ENCODE measurements around the gene WIPI1.
"Not testable (repeated sequence)": the region's sequence is repeated elsewhere in the genome, so short reads cannot be mapped to it uniquely, and the experiment has no call there.

WIPI1 gene

GRCh38 chr17:68425979-68426378 is 31.3 kb downstream of the WIPI1 start:
- peaks cover 97% of the 10 kb centered on the region for H3K36me3 Mint-ChIP-seq (ENCODE audit: low read depth)
- no peak overlapping the region for H3K27ac Mint-ChIP-seq
- H3K27me3 Mint-ChIP-seq, result no peaks in the 10 kb centered on the region
- no peaks in the 10 kb centered on the region for H3K9me3 Mint-ChIP-seq
- H3K4me3 Mint-ChIP-seq, result no peak overlapping the region
- intact Hi-C loops (cut with micrococcal nuclease), result no loop called here
- H3K4me1 Mint-ChIP-seq (ENCODE audit: low read depth), result no peaks in the 10 kb centered on the region

DNA sequence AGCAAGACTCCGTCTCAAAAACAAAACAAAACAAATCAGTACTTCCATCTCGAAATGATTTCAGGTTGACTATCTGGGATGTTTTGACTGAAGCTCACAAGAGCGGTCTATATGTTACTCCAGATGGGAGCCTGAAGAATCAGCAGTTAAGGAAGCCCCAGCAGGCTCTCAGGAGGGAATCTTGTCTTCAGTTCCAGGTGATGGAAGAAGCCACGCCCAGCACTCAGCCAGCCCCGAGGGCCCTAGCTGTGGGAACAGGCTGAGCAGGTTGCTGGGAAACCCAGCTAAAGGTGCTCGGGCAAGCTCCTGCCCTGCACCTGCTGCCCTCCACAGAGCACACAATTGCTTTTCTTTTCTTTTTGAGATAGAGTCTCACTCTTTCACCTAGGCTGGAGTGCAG is 32.4 kb downstream of the WIPI1 start:
- Mint-ChIP-seq H3K27ac (no peak overlapping the region), H3K36me3 (ENCODE audit: low read depth) (peaks cover 97% of the 10 kb centered on the region), H3K4me3 (no peak overlapping the region), H3K4me1 (ENCODE audit: low read depth) (no peaks in the 10 kb centered on the region), H3K9me3 (no peaks in the 10 kb centered on the region), H3K27me3 (no peaks in the 10 kb centered on the region)
- intact Hi-C loops (cut with micrococcal nuclease), result no loop called here

- Mint-ChIP-seq H3K36me3 (ENCODE audit: low read depth) (peaks cover 97% of the 10 kb centered on the region), H3K4me3 (no peak overlapping the region), H3K9me3 (no peaks in the 10 kb centered on the region), H3K4me1 (ENCODE audit: low read depth) (no peaks in the 10 kb centered on the region), H3K27me3 (no peaks in the 10 kb centered on the region), H3K27ac (no peak overlapping the region)
- intact Hi-C loops (cut with micrococcal nuclease), result no loop called here
Measured at GRCh38 chr17:68424203-68424602, 33.1 kb downstream of the WIPI1 start.

- Mint-ChIP-seq H3K4me3 (no peak overlapping the region), H3K4me1 (ENCODE audit: low read depth) (no peaks in the 10 kb centered on the region), H3K27me3 (no peaks in the 10 kb centered on the region), H3K36me3 (ENCODE audit: low read depth) (peaks cover 90% of the 10 kb centered on the region), H3K9me3 (no peaks in the 10 kb centered on the region), H3K27ac (no peak overlapping the region)
- intact Hi-C loops (cut with micrococcal nuclease), result no loop called here
Measured at GRCh38 chr17:68423251-68423650, 34.0 kb downstream of the WIPI1 start.

- no peak overlapping the region for H3K4me3 Mint-ChIP-seq
- intact Hi-C loops (cut with micrococcal nuclease), result no loop called here
Measured at GRCh38 chr17:68422821-68423220, 34.5 kb downstream of the WIPI1 start.

DNA sequence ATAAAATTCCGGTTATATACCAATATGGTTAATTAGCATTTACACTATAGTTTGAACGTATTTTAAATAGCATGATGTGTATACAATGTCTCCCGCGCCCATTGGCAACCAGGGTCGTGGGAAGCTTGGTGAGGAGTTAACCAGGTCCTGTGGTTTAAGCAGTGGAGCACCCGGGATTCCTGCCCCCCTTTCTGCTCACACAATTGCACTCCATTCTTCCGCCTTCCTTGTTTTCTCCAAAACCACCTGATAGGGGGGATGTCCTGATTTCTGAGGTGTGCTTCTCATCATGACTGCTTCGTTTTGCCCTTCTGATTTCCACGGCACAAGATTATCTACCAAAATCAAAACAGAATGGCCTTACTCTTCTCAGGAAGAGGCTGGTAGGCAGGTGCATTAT is 35.8 kb downstream of the WIPI1 start:
- no peaks in the 10 kb centered on the region for H3K27me3 Mint-ChIP-seq
- no peaks in the 10 kb centered on the region for H3K4me1 Mint-ChIP-seq (ENCODE audit: low read depth)
- intact Hi-C loops (cut with micrococcal nuclease), result no loop called here
- H3K36me3 Mint-ChIP-seq (ENCODE audit: low read depth), result peaks cover 78% of the 10 kb centered on the region
- H3K4me3 Mint-ChIP-seq, result no peak overlapping the region
- no peak overlapping the region for H3K27ac Mint-ChIP-seq
- peaks cover 6% of the 10 kb centered on the region for H3K9me3 Mint-ChIP-seq

More at GRCh38 chr17:68422821-68423220, 34.5 kb downstream of the WIPI1 start:
- Mint-ChIP-seq H3K27me3 (no peaks in the 10 kb centered on the region), H3K4me1 (ENCODE audit: low read depth) (no peaks in the 10 kb centered on the region), H3K9me3 (no peaks in the 10 kb centered on the region), H3K36me3 (ENCODE audit: low read depth) (peaks cover 86% of the 10 kb centered on the region), H3K27ac (no peak overlapping the region)

DNA sequence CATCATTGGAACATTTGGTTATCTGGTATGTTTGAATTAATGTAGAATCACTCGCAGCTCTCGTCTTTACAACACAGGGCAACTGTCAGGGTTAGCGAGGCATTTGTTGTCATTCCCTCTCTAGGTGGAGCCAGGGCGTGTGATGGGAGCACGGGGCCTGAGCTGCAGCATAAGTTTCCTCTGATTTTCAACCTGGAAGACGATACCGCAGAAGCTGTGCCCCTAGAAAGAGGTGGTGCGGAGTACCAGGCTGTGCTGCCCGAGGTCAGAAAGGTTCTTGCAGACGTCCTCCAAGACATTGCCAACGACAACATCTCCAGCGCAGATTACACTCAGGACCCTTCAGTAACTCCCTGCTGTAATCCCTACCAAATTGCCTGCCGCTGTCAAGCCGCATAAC is 37.2 kb downstream of the WIPI1 start:
- no peak overlapping the region for H3K27ac Mint-ChIP-seq
- H3K36me3 Mint-ChIP-seq (ENCODE audit: low read depth), result peaks cover 70% of the 10 kb centered on the region
- H3K27me3 Mint-ChIP-seq, result no peaks in the 10 kb centered on the region
- H3K4me3 Mint-ChIP-seq, result no peak overlapping the region
- H3K4me1 Mint-ChIP-seq (ENCODE audit: low read depth), result peaks cover 1% of the 10 kb centered on the region
- intact Hi-C loops (cut with micrococcal nuclease), result no loop called here
- H3K9me3 Mint-ChIP-seq, result peaks cover 12% of the 10 kb centered on the region

DNA sequence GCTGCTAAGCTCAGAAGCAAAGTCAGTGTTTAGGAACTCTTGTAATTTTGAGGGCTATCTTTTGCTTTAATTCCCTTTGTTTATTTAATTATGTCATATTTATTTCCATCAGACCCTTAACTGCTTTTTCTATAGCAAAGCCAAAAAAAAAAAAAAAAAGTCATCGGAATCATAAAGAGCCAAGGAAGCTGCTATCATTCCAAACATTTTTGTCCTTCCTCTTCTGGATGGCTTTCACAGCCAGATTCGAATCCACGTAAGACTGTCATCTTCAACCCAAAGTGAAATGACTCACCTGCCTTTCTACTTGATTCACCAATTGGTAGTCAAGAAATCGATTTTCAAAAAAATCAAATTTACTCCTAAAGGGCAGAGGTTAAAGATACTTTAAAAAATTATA is 38.4 kb downstream of the WIPI1 start:
- H3K27ac Mint-ChIP-seq, result no peak overlapping the region
- H3K4me1 Mint-ChIP-seq (ENCODE audit: low read depth), result peaks cover 13% of the 10 kb centered on the region
- no peaks in the 10 kb centered on the region for H3K27me3 Mint-ChIP-seq
- H3K9me3 Mint-ChIP-seq, result peaks cover 12% of the 10 kb centered on the region
- H3K36me3 Mint-ChIP-seq (ENCODE audit: low read depth), result peaks cover 58% of the 10 kb centered on the region
- intact Hi-C loops (cut with micrococcal nuclease), result no loop called here
- H3K4me3 Mint-ChIP-seq, result no peak overlapping the region

- Mint-ChIP-seq H3K36me3 (ENCODE audit: low read depth) (peaks cover 45% of the 10 kb centered on the region), H3K4me3 (no peak overlapping the region), H3K4me1 (ENCODE audit: low read depth) (peaks cover 15% of the 10 kb centered on the region), H3K9me3 (peaks cover 12% of the 10 kb centered on the region), H3K27me3 (no peaks in the 10 kb centered on the region), H3K27ac (no peak overlapping the region)
- intact Hi-C loops (cut with micrococcal nuclease), result no loop called here
Measured at GRCh38 chr17:68417317-68417716, 40.0 kb downstream of the WIPI1 start.

DNA sequence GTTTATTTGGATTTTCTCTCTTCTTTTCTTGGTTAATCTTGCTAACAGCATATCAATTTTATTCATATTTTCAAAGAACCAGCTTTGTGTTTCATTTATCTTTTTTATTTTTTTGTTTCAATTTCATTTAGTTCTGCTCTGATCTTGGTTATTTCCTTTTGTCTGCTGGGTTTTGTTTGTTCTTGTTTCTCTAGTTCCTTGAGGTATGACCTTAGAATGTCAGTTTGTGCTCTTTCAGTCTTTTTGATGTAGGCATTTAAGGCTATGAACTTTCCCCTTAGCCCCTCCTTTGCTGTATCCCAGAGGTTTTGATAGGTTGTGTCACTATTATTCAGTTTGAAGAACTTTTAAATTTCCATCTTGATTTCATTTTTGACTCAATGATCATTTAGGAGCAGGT is 42.4 kb downstream of the WIPI1 start:
- H3K27me3 Mint-ChIP-seq; H3K27ac Mint-ChIP-seq; intact Hi-C loops (cut with micrococcal nuclease); H3K4me3 Mint-ChIP-seq: not testable (repeated sequence)
- Mint-ChIP-seq H3K4me1 (ENCODE audit: low read depth) (peaks cover 15% of the 10 kb centered on the region), H3K36me3 (ENCODE audit: low read depth) (peaks cover 28% of the 10 kb centered on the region), H3K9me3 (peaks cover 21% of the 10 kb centered on the region)

DNA sequence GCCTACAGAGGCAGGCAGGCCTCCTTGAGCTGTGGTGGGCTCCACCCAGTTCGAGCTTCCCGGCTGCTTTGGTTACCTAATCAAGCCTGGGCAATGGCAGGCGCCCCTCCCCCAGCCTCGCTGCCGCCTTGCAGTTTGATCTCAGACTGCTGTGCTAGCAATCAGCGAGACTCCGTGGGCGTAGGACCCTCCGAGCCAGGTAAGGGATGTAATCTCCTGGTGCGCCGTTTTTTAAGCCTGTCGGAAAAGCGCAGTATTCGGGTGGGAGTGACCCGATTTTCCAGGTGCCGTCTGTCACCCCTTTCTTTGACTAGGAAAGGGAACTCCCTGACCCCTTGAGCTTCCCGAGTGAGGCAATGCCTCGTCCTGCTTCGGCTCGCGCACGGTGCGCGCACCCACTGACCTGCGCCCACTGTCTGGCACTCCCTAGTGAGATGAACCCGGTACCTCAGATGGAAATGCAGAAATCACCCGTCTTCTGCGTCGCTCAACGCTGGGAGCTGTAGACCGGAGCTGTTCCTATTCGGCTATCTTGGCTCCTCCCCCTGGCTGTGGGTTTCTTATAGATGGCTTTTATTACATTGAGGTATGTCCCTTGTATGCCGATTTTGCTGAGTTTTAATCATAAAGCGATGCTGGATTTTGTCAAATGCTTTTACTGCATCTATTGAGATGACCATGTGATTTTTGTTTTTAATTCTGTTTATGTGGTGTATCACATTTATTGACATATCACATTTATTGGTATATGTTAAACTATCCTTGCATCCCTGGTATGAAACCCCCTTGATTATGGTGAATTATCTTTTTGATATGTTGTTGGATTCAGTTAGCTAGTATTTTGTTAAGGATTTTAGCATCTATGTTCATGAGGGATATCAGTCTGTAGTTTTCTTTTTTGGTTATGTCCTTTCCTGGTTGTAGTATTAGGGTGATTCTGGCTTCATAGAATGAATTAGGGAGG is 43.4 kb downstream of the WIPI1 start:
- peaks cover 15% of the 10 kb centered on the region for H3K4me1 Mint-ChIP-seq (ENCODE audit: low read depth)
- H3K27ac Mint-ChIP-seq, result peak overlapping the region; percentile 83
- H3K27me3 Mint-ChIP-seq; intact Hi-C loops (cut with micrococcal nuclease): not testable (repeated sequence)
- peaks cover 21% of the 10 kb centered on the region for H3K9me3 Mint-ChIP-seq
- peaks cover 18% of the 10 kb centered on the region for H3K36me3 Mint-ChIP-seq (ENCODE audit: low read depth)
- peak overlapping the region; percentile 86 for H3K4me3 Mint-ChIP-seq

- H3K4me3 Mint-ChIP-seq; H3K27ac Mint-ChIP-seq; H3K27me3 Mint-ChIP-seq; intact Hi-C loops (cut with micrococcal nuclease); H3K9me3 Mint-ChIP-seq; H3K36me3 Mint-ChIP-seq (ENCODE audit: low read depth): not testable (repeated sequence)
- peaks cover 10% of the 10 kb centered on the region for H3K4me1 Mint-ChIP-seq (ENCODE audit: low read depth)
Measured at GRCh38 chr17:68407656-68408055, 49.6 kb downstream of the WIPI1 start.

DNA sequence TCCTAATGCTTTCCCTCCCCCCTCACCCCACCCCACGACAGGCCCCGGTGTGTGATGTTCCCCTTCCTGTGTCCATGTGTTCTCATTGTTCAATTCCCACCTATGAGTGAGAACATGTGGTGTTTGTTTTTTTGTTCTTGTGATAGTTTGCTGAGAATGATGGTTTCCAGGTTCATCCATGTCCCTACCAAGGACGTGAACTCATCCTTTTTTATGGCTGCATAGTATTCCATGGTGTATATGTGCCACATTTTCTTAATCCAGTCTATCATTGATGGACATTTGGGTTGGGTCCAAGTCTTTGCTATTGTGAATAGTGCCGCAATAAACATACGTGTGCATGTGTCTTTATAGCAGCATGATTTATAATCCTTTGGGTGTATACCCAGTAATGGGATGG is 53.5 kb downstream of the WIPI1 start:
- H3K9me3 Mint-ChIP-seq; H3K4me3 Mint-ChIP-seq; H3K27me3 Mint-ChIP-seq; H3K27ac Mint-ChIP-seq; H3K36me3 Mint-ChIP-seq (ENCODE audit: low read depth); intact Hi-C loops (cut with micrococcal nuclease): not testable (repeated sequence)
- peaks cover 21% of the 10 kb centered on the region for H3K4me1 Mint-ChIP-seq (ENCODE audit: low read depth)

- Mint-ChIP-seq H3K27me3 (no peaks in the 10 kb centered on the region), H3K4me3 (no peak overlapping the region), H3K4me1 (ENCODE audit: low read depth) (peaks cover 25% of the 10 kb centered on the region), H3K27ac (no peak overlapping the region), H3K9me3 (no peaks in the 10 kb centered on the region), H3K36me3 (ENCODE audit: low read depth) (no peaks in the 10 kb centered on the region)
- intact Hi-C loops (cut with micrococcal nuclease), result no loop called here
Measured at GRCh38 chr17:68403122-68403521, 54.2 kb downstream of the WIPI1 start.

DNA sequence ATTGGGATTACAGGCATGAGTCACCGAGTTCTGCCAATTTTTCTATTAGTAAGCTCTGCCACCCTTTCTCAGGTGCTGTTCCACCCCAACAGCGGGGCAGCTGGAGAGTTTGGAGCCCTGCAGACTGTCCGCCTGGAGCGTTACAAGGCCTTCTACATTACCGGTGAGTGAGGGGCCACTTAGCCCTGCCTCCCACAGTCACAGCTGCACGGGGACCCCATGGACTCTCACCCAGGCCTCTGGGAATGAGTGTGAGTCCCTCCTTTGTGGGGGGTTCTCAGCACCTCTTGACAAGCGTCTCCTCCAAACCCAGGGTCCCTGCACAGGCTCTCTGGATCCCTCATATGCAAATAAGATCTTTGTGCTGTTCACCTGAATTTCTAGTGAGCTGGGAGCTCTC is 56.0 kb downstream of the WIPI1 start:
- Mint-ChIP-seq H3K27ac (no peak overlapping the region), H3K9me3 (no peaks in the 10 kb centered on the region), H3K4me1 (ENCODE audit: low read depth) (peaks cover 23% of the 10 kb centered on the region), H3K4me3 (no peak overlapping the region), H3K27me3 (no peaks in the 10 kb centered on the region), H3K36me3 (ENCODE audit: low read depth) (peaks cover under 1% of the 10 kb centered on the region)
- intact Hi-C loops (cut with micrococcal nuclease), result no loop called here
